Measurements from ENCODE around the gene DNAAF3.

DNA sequence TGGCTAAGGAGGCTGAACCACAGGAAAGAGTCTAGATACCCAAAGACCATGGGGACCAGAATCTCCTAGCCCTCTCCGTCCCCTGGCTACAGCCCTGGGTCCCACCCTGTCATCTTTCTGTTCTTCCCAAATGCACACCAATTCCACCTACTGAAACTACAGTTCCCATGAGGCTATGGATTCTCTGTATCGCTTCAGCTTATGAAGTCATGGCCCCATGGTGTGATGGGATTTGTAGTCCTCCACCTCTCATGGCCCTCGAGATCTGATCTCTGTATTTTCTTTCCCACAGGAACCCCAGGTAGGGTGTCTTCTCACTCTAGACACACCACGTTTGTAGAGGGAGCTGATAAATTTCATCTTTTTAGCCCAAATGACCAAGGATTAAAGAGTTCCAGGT lies 31.1 kb upstream of the DNAAF3 start:
- TF ChIP-seq EZH2 (IDR thresholded peaks at IDR 0.05; ENCODE audit: borderline replicate concordance, low read depth, low read length, poor library complexity, severe bottlenecking): no peak
- no peak for TF ChIP-seq CTCF (conservative IDR thresholded peaks at IDR 0.05; ENCODE audit: low read depth, low read length)

Data from A673 (cell line).